T-helper 1 cell (primary cell): ENCODE measurements around the gene KRT14.
"Not testable (repeated sequence)": the region's sequence is repeated elsewhere in the genome, so short reads cannot be mapped to it uniquely, and the experiment has no call there.

Source experiments
- DNase-seq, 5 donors: peaks; one replicate each; pipeline ENCODE4 v3.0.0-alpha.2; 2012 to 2020

Gene KRT14

DNA sequence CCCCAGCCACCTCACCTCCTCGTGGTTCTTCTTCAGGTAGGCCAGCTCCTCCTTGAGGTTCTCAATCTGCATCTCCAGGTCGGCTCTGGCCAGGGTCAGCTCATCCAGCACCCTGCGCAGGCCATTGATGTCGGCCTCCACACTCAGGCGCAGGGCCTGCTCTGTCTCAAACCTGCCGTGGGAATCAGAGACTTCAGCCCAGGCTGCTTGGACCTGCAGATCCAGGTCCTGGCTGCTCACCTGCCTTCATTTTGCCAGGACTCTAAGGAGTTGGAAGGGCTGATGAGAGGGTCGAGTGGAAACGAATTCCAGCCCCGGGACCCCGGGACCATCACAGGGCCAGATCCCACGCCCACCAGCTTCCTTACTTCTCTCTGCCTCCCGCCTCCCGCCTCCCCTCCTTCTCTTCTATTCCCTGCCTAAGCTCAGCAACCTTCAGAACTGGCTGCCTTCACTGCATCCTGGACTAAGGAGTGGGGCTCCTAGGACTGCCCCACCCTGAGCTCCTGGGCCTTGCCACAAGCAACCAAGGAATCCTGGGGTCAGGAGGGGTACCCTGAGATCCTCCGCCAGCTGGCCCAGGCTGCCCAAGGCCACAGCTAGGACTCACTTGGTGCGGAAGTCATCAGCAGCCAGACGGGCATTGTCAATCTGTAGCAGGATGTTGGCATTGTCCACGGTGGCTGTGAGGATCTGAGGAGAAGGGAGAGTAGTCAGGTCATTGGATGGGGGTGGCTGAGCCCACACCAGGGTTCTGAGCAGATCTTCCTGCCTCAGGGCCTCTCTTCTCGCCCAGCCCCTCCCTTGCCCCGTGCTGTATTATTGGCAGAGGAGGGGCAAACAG, 35.9 kb upstream of the KRT14 start:
- DNase-seq = not testable (repeated sequence)

GRCh38 chr17:41621916-41622315, 35.2 kb upstream of the KRT14 start:
- DNase-seq = no peak

- DNase-seq = not testable (repeated sequence)
Measured at GRCh38 chr17:41621435-41621817, 34.7 kb upstream of the KRT14 start.

DNA sequence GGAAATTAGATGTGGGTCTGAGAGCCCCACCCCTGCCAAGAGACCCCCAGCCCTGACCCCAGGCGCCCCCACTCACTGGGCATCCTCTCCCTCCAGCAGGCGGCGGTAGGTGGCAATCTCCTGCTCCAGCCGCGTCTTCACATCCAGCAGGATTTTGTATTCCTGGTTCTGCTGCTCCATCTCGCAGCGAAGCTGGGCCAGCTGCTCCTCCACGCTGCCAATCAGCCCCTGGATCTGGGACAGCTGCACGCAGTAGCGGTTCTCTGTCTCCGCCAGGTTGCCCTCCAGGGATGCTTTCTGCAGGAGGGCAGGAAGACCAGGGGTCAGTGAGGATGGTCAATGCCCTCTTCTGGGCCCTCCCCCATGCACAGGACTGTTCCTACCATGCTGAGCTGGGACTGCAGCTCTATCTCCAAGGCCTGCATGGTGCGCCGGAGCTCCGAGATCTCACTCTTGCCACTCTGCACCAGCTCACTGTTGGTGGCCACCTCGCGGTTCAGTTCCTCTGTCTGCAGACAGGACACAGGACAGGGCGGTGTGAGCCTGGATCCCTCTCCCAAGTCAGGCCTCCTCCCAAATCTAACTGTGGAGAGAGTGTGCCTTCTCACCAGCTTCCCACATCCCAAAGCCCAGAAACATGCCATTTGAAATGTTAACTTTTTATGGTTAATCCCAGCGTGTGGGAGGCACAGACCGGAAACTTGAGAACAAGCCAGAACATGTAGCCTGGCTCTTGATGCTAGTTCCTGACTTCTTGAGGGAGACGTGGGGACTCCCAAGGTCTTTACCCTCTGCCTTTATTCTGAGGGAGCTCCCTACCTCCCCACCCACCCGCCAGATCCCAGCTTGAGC, 34.1 kb upstream of the KRT14 start:
- DNase-seq = no peak

DNA sequence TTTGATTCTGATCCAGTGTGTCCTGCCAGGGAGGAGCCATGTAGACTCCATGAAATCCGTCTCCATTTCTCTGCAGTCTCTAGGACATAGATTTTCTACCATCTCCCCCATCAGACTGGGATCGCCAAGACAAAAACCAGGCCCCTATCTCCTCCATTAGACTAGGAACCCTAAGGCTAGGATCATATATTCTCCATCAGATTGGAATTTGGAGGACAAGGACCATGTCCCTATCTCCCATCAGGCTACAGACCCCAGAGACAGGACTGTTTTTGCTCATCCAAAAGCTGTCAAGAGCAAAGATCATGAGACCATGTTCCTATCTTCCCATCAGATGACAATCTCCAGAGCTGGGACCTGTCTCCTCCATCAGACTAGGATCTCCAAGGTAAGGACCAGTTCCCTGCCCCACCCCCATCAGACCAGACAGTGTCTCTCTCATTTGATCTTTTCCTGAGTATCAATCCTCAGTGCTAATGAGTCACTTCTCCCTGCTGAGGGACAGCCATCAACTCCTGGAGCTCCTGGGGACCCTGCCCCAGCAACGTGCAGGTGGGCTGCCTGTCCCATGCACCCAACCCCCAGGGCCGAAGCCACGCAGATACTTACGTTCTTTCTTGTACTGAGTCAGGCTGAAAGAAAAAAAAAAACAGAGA, 33.4 kb upstream of the KRT14 start:
- DNase-seq = not testable (repeated sequence)

GRCh38 chr17:41619036-41619926, 32.6 kb upstream of the KRT14 start:
- DNase-seq = no peak

- DNase-seq = no peak
Measured at GRCh38 chr17:41618341-41619035, 31.8 kb upstream of the KRT14 start.

GRCh38 chr17:41617698-41618097, 31.0 kb upstream of the KRT14 start:
- no peak for DNase-seq

- no peak for DNase-seq
Measured at GRCh38 chr17:41617136-41617535, 30.4 kb upstream of the KRT14 start.

DNA sequence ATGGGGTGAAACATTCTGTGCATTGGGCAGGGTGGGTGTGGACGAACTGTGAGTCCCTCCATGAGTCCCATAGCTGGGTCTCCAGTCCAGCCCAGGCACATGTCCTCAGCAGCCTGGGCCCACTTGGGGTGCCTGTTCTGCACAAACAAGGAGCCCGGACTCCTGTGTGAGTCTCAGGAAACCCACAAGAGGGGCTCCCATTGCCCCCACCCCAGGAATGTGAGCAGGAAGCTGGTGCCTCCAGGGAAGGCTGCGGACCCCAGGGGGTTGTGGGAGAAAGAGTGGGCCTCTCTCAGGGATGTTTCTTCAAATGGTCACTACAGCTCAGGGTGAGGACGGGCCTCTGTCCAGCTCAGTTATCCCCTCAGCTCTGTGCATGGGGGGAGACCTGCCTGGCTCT, 29.8 kb upstream of the KRT14 start:
- not testable (repeated sequence) for DNase-seq

GRCh38 chr17:41615454-41615853, 28.8 kb upstream of the KRT14 start:
- no peak for DNase-seq

GRCh38 chr17:41614767-41615166, 28.1 kb upstream of the KRT14 start:
- DNase-seq = not testable (repeated sequence)

- no peak for DNase-seq
Measured at GRCh38 chr17:41614098-41614497, 27.4 kb upstream of the KRT14 start.

GRCh38 chr17:41613277-41614082, 26.8 kb upstream of the KRT14 start:
- no peak for DNase-seq

DNA sequence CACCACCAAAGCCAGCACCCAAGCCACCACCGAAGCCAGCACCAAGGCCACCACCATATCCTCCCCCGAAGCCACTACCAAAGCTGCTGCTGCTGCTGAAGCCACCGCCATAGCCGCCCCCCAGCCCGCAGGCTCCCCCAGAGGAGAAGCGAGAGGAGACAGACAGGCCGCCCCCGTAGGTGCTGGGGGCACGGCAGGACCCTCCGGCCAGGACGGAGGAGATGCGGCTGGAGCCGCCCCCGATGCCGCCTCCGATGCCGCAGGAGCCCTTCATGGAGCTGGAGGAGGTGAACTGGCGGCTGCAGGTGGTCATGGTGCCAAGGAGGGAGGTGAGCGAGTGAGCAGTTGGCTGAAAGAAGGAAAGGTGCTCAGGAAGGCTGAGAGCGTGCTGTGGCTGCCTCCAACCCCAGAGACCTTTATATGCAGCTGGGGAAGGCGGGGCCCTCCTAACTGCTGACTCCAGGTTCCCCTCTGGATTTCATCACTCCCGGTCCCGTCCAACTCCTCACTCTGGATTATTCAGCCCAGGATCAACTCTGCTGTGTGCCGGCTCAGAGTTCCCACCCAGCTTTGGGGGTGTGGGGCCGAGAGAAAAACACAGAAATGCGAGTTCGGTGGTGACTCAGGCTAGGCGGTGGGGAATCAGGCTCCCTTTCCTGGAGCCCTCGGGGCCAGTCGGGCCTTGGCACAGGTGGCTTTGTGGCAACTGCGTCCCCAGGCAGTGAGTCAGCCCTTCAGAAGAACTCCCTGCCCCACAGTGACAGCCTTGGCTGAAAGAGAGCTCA, 25.9 kb upstream of the KRT14 start, which contains the start of gene KRT16:
TSS of gene KRT16 (minus strand) at position 392 of the 785 bp plus-strand sequence. CDS start at position 313, 79 bp downstream.
- DNase-seq = not testable (repeated sequence)

DNA sequence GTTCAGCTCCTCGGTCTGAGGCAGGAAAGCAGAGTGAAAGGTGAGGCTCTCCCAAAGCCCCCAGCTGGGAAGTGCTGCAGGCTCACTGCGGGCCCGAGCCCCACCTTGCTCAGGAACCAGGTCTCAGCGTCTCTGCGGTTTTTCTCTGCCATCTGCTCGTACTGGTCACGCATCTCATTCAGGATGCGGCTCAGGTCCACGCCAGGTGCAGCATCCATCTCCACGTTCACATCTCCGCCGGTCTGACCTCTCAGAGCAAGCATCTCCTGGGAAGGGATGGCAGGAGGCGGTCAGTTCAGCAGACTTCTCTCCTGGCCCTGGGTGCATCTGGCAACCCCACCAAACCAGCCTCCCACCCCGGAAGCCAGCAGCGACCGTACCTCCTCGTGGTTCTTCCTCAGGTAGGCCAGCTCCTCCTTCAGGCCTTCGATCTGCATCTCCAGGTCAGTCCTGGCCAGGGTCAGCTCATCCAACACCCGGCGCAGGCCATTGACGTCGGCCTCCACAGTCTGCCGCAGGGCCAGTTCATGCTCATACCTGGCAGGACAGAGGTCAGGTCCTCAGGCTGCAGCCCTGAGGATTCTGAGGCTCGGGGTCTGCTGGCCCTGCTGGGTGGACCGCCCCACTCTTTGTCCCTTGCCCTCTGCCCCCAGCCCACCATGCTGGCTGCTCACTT, 24.4 kb upstream of the KRT14 start:
- no peak for DNase-seq

GRCh38 chr17:41610061-41610517, 23.4 kb upstream of the KRT14 start:
- not testable (repeated sequence) for DNase-seq

GRCh38 chr17:41606930-41607329, 20.2 kb upstream of the KRT14 start:
- DNase-seq = not testable (repeated sequence)

- no peak for DNase-seq
Measured at GRCh38 chr17:41602524-41602923, 15.8 kb upstream of the KRT14 start.
